Testis (tissue), 3 donors: ENCODE data around the gene BEGAIN. TPM values are rescaled to one million over a fixed set of nuclear protein-coding genes. Genes with fewer than 3 reads are reported as not detected.
A peak's percentile ranks its signal among the peaks of the same experiment; 100 is the strongest.

Experiments used
- DNase-seq: peaks from one replicate; pipeline ENCODE4 v3.0.0-alpha.2; 2019
- H3K27ac ChIP-seq, 2 donors: fragments of 200-600 bp; sonication (generic); one replicate each; pipeline ENCODE4 v1.5.1; 2019
- H3K27me3 ChIP-seq: fragments of 200-600 bp; sonication (generic); one replicate; pipeline ENCODE4 v1.5.1; 2019
- H3K36me3 ChIP-seq: fragments of 200-600 bp; sonication (generic); one replicate; pipeline ENCODE4 v1.5.1; 2017; ENCODE audit warnings: low read depth; ENCODE audit errors: missing control alignments
- H3K4me1 ChIP-seq: fragments of 200-600 bp; sonication (generic); one replicate; pipeline ENCODE4 v1.5.1; 2019
- H3K4me3 ChIP-seq, 2 donors: fragments of 200-600 bp; sonication (generic); one replicate each; pipeline ENCODE4 v1.5.1; 2017 to 2019
- H3K9me3 ChIP-seq: fragments of 200-600 bp; sonication (generic); one replicate; pipeline ENCODE4 v1.5.1; 2017
- POLR2A ChIP-seq: fragments of 450-650 bp; IDR thresholded peaks from one replicate; pipeline ENCODE4 v1.6.1; 2017; ENCODE audit warnings: antibody characterized with exemption, mild to moderate bottlenecking, moderate library complexity
- WGBS, 2 donors: methylation state at CpG; one replicate each; pipeline ENCODE4 v1.1.5; 2018; 5-methylcytosine and 5-hydroxymethylcytosine counted together
- intact Hi-C: fragments of 100-400 bp; cut with DNase I; formaldehyde crosslinking; loops from one replicate; pipeline ENCODE4 v1.15.1; 2023; ENCODE audit warnings: low total_unique reads
- polyA plus RNA-seq: library from polyadenylated mRNA; stranded (reverse); fragments of 350-450 nt; fragmentation: Illumina TruSeq; extraction: RNeasy Lipid Tissue Mini Kit (QIAGEN cat#74804); gene quantifications from one replicate; pipeline ENCODE4 v1.2.3, GENCODE V29; 2014; ENCODE audit warnings: low read depth, low replicate concordance; ENCODE audit not compliant: insufficient read depth
- total RNA-seq, 2 donors: library from RNA; depleted of rRNA; stranded (reverse); fragments of >200 nt; gene quantifications; one replicate each; pipeline ENCODE4 v1.2.3, GENCODE V29; 2016
- TF ChIP-seq, protein P1 (sequence below), 3 experiments: fragments of 450-650 bp in 2 of 3; fragments of 200-600 bp in 1 of 3; sonication (generic) in 1 of 3; IDR thresholded peaks; one replicate each; pipeline ENCODE4 v1.5.1; 2016 to 2019; ENCODE audit warnings: antibody characterized with exemption in 3 of 3, mild to moderate bottlenecking in 2 of 3, moderate library complexity in 1 of 3

BEGAIN gene
- total and polyA plus RNA-seq, 3 donors from 2014 or later: 4.5 to 7.6 (median 6.9) TPM

DNA sequence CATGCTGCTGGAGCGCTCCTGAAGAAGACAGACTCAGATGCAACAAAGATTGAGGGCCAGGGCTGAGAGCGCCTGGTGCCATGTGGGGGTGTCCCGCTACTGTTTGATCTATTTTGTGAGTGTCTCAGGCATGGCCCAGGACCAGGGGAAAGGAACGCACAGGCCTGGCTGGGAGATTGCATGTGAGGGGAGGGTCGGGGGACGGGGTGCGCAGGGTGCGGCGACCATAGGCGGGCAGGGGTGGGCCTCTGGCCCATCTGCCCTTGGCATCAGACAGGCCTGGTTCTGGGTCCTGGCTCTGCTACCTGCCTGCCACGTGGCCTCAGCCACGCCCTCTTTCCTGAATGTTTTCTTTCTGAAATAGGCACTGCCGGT lies 47.5 kb downstream of the BEGAIN start:
- Histone ChIP-seq H3K27ac (no peak overlapping the region), H3K27me3 (no peaks in the 10 kb centered on the region), H3K4me3 (no peak overlapping the region), H3K9me3 (no peaks in the 10 kb centered on the region), H3K36me3 (no peaks in the 10 kb centered on the region), H3K4me1 (peaks cover 3% of the 10 kb centered on the region)
- DNase-seq: no peak
- TF ChIP-seq, protein P1, sequence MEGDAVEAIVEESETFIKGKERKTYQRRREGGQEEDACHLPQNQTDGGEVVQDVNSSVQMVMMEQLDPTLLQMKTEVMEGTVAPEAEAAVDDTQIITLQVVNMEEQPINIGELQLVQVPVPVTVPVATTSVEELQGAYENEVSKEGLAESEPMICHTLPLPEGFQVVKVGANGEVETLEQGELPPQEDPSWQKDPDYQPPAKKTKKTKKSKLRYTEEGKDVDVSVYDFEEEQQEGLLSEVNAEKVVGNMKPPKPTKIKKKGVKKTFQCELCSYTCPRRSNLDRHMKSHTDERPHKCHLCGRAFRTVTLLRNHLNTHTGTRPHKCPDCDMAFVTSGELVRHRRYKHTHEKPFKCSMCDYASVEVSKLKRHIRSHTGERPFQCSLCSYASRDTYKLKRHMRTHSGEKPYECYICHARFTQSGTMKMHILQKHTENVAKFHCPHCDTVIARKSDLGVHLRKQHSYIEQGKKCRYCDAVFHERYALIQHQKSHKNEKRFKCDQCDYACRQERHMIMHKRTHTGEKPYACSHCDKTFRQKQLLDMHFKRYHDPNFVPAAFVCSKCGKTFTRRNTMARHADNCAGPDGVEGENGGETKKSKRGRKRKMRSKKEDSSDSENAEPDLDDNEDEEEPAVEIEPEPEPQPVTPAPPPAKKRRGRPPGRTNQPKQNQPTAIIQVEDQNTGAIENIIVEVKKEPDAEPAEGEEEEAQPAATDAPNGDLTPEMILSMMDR (IDR thresholded peaks at IDR 0.05): no peak
- no peak for TF ChIP-seq POLR2A
- WGBS, 2 donors: 87% methylated on average over 13 of the region's 13 CpGs; no CpG with 5 or more reads in 1 of the 2 donors
- intact Hi-C loops: no loop called here

DNA sequence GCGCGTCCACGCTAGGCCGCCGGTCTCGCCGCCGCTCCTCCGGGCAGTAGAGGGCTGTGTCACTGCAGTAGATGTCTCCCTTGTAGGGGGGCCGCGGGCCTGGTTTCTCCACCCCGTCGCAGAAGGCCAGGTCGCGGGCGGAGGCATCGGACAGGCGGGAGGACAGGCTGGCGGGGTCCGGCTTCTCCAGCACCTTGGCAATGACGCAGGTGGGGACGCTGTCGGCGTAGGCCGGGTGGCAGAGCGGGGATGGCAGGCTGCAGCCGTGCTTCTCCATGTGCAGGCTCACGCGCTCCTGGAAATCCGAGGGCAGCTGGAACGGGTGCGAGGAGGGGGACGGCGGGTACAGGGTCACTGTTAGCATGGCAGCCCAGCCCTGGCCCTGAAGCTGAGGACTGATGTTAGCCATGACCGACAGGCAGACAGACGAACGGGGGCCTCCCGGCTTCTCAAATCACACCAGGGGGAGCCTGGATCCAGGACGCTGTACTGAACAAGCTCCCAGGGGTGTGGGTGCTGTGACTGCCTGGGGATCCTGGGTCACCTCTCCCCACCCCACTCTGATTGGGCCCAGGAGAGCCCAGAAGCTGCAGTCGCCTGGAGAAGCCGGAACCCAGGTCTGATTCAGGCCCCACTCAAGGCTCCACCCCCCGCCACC lies 48.1 kb downstream of the BEGAIN start:
- whole genome bisulfite sequencing, 2 donors: 77 to 92% methylated on average over 27 to 40 of the region's 42 CpGs
- Histone ChIP-seq H3K9me3 (no peaks in the 10 kb centered on the region), H3K27ac (no peak overlapping the region), H3K4me3 (no peak overlapping the region), H3K36me3 (no peaks in the 10 kb centered on the region), H3K4me1 (peaks cover 8% of the 10 kb centered on the region), H3K27me3 (no peaks in the 10 kb centered on the region)
- intact Hi-C loops: no loop called here
- no peak for DNase-seq
- TF ChIP-seq, protein P1 (IDR thresholded peaks at IDR 0.05): no peak
- TF ChIP-seq POLR2A: no peak

DNA sequence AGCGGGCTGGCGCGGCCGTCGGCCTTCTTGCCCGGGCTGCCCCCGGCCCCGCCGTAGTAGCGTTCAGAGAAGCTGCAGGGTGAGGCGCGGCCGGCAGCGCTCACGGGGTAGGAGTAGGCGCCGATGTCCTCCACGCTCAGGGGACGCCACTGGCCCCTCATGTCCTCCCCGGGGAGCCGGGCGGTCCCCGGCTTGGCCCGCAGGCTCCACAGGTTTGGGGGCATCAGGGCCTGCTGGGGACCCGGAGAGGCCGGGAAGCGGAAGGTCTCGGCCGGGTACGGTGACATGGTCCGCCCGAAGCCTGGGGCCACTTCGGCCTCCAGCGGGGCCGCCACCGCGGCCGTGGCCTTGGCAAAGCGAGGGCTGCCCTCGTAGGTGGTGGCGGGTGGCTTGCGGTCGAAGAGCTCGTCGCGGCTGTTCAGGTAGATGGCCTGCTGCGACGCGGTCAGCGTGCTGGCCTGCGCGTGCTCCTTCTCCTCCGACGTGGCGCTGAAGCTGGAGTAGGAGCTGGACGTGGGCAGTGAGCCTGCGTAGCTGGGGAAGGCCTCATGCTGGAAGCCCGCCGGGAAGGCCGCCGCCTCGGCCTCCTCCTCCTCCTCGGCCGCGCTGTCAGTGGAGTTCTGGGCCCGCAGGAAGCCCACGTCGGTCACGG lies 48.7 kb downstream of the BEGAIN start:
- Histone ChIP-seq H3K9me3 (no peaks in the 10 kb centered on the region), H3K27me3 (no peaks in the 10 kb centered on the region), H3K4me3 (peak overlapping the region; percentile 24 to 36), H3K4me1 (peaks cover 15% of the 10 kb centered on the region), H3K36me3 (no peaks in the 10 kb centered on the region), H3K27ac (no peak overlapping the region)
- TF ChIP-seq, protein P1 (IDR thresholded peaks at IDR 0.05): no peak
- no peak for TF ChIP-seq POLR2A
- DNase-seq: no peak
- 85% methylated on average over 66 of the region's 69 CpGs; no CpG with 5 or more reads in 1 of the 2 donors for WGBS, 2 donors
- intact Hi-C loops: no loop called here

DNA sequence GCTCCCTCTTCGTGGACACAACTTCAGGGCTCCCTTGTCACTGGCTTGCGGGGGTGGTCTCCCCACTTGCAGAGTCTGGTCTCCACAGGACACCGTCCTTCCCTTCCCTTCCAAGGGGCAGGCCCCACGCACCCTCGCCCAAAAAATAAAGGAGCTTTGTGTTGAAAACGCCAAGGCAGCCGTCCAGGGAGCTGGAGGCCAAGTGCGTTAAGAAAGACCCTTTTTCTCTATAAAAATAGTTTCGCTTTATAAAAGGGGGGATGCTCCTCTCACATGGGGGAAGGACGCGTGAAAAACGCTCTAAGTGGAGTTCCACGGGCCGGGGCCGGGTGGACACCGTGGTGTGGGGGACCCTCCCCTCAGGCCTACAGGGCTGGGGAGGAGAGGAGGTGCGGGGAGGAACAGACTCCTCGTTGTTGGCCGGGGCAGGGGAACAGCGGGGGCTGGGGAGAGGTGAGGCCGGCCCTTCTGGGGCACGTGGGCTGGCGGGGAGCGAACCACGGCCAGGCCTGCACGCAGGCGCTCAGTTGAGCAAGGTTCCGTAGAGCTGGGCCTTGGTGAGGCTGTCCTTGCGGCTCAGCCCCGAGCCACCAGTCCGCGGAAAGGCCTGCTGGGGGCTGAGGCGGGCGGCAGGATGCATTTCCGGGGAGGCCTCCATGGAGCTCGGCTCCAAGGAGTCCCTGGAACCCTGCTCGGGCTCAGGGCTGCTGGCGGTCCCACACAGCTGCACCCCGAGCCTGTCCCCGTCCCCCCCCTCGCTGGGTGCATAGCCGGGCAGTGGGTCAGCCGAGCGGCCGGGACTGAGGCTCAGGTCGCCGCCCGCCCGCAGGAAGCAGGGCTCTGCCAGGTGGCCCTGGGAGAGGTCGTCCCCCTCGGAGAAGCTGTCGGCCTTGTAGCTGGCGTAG lies 49.5 kb downstream of the BEGAIN start:
- intact Hi-C loops: no loop called here
- no peaks in the 10 kb centered on the region for H3K27me3 ChIP-seq
- no peak overlapping the region for H3K27ac ChIP-seq
- 76 to 80% methylated on average over 31 to 50 of the region's 53 CpGs for WGBS, 2 donors
- H3K4me3 ChIP-seq: peak overlapping the region; percentile 24 to 36
- H3K36me3 ChIP-seq: no peaks in the 10 kb centered on the region
- TF ChIP-seq, protein P1 (IDR thresholded peaks at IDR 0.05): no peak
- no peak for TF ChIP-seq POLR2A
- no peak for DNase-seq
- H3K4me1 ChIP-seq: peaks cover 15% of the 10 kb centered on the region
- H3K9me3 ChIP-seq: no peaks in the 10 kb centered on the region
